Ectodermal cell (in vitro differentiated cells): Measurements from ENCODE around the gene CPLX1.

Experiments used
- H3K27ac ChIP-seq: 2 replicates; pipeline ENCODE4 v1.7.0; 2013; ENCODE audit warnings: mild to moderate bottlenecking, low read depth, low read length; ENCODE audit not compliant: insufficient read depth, poor library complexity, severe bottlenecking
- H3K27me3 ChIP-seq: 2 replicates; pipeline ENCODE4 v1.7.0; 2013; ENCODE audit warnings: mild to moderate bottlenecking, low read length; ENCODE audit not compliant: insufficient read depth, control insufficient read depth, poor library complexity, severe bottlenecking
- H3K36me3 ChIP-seq: one replicate; pipeline ENCODE4 v1.7.0; 2013; ENCODE audit warnings: low read length; ENCODE audit not compliant: control insufficient read depth, insufficient read depth
- H3K4me1 ChIP-seq: one replicate; pipeline ENCODE4 v1.7.0; 2013; ENCODE audit warnings: low read length; ENCODE audit not compliant: control insufficient read depth, insufficient read depth
- H3K4me3 ChIP-seq: 2 replicates; pipeline ENCODE4 v1.7.0; 2013; ENCODE audit warnings: low read depth, low read length, control low read depth; ENCODE audit not compliant: insufficient read depth
- H3K9me3 ChIP-seq: 2 replicates; pipeline ENCODE4 v1.7.0; 2013; ENCODE audit warnings: mild to moderate bottlenecking, low read length, moderate library complexity; ENCODE audit not compliant: control insufficient read depth
- WGBS, 2 experiments: methylation state at CpG; one replicate each; pipeline ENCODE4 v1.1.7; 2013; ENCODE audit warnings: missing lambda C conversion rate in 2 of 2; 5-methylcytosine and 5-hydroxymethylcytosine counted together

The CPLX1 gene

GRCh38 chr4:845233-845835 lies 19.4 kb upstream of the CPLX1 start:
- H3K27ac ChIP-seq: no peak overlapping the region
- no peak overlapping the region for H3K4me3 ChIP-seq
- peaks cover 9% of the 10 kb centered on the region for H3K4me1 ChIP-seq
- no peaks in the 10 kb centered on the region for H3K36me3 ChIP-seq
- WGBS, 2 experiments: 87% methylated on average over 9 of the region's 9 CpGs
- no peaks in the 10 kb centered on the region for H3K27me3 ChIP-seq
- no peaks in the 10 kb centered on the region for H3K9me3 ChIP-seq

GRCh38 chr4:844752-845232 lies 18.9 kb upstream of the CPLX1 start:
- WGBS, 2 experiments: 93 to 94% methylated on average over 10 of the region's 10 CpGs
- no peak overlapping the region for H3K4me3 ChIP-seq
- H3K27ac ChIP-seq: no peak overlapping the region
- H3K36me3 ChIP-seq: no peaks in the 10 kb centered on the region
- peaks cover 9% of the 10 kb centered on the region for H3K4me1 ChIP-seq
- H3K27me3 ChIP-seq: no peaks in the 10 kb centered on the region
- no peaks in the 10 kb centered on the region for H3K9me3 ChIP-seq

- Histone ChIP-seq H3K4me1 (peaks cover 1% of the 10 kb centered on the region), H3K27ac (no peak overlapping the region), H3K9me3 (peaks cover 7% of the 10 kb centered on the region), H3K27me3 (no peaks in the 10 kb centered on the region), H3K36me3 (no peaks in the 10 kb centered on the region), H3K4me3 (no peak overlapping the region)
- 93 to 94% methylated on average over 2 to 4 of the region's 4 CpGs for WGBS, 2 experiments
Measured at GRCh38 chr4:839675-840443, 13.9 kb upstream of the CPLX1 start.

- Histone ChIP-seq H3K27me3 (no peaks in the 10 kb centered on the region), H3K4me1 (no peaks in the 10 kb centered on the region), H3K4me3 (no peak overlapping the region), H3K36me3 (no peaks in the 10 kb centered on the region), H3K9me3 (peaks cover 7% of the 10 kb centered on the region), H3K27ac (no peak overlapping the region)
- 96 to 100% methylated on average over 1 of the region's 1 CpG for WGBS, 2 experiments
Measured at GRCh38 chr4:837772-838171, 11.8 kb upstream of the CPLX1 start.

- Histone ChIP-seq H3K36me3 (no peaks in the 10 kb centered on the region), H3K27me3 (no peaks in the 10 kb centered on the region), H3K4me3 (no peak overlapping the region), H3K27ac (no peak overlapping the region), H3K9me3 (peaks cover 7% of the 10 kb centered on the region), H3K4me1 (no peaks in the 10 kb centered on the region)
- WGBS, 2 experiments: 90 to 91% methylated on average over 22 of the region's 22 CpGs
Measured at GRCh38 chr4:836750-837301, 10.9 kb upstream of the CPLX1 start.

- no peaks in the 10 kb centered on the region for H3K27me3 ChIP-seq
- H3K27ac ChIP-seq: no peak overlapping the region
- no peaks in the 10 kb centered on the region for H3K4me1 ChIP-seq
- H3K36me3 ChIP-seq: no peaks in the 10 kb centered on the region
- WGBS, 2 experiments: 94 to 96% methylated on average over 32 of the region's 32 CpGs
- no peak overlapping the region for H3K4me3 ChIP-seq
- peaks cover 7% of the 10 kb centered on the region for H3K9me3 ChIP-seq
Measured at GRCh38 chr4:836003-836511, 10.1 kb upstream of the CPLX1 start.

- Histone ChIP-seq H3K4me1 (no peaks in the 10 kb centered on the region), H3K27ac (no peak overlapping the region), H3K4me3 (no peak overlapping the region), H3K36me3 (no peaks in the 10 kb centered on the region), H3K9me3 (peaks cover 7% of the 10 kb centered on the region), H3K27me3 (no peaks in the 10 kb centered on the region)
- WGBS, 2 experiments: 91% methylated on average over 46 of the region's 46 CpGs
Measured at GRCh38 chr4:835148-836002, 9.4 kb upstream of the CPLX1 start.

- peaks cover 7% of the 10 kb centered on the region for H3K9me3 ChIP-seq
- WGBS, 2 experiments: 91 to 92% methylated on average over 29 of the region's 29 CpGs
- no peak overlapping the region for H3K27ac ChIP-seq
- H3K4me3 ChIP-seq: no peak overlapping the region
- no peaks in the 10 kb centered on the region for H3K36me3 ChIP-seq
- H3K27me3 ChIP-seq: no peaks in the 10 kb centered on the region
- H3K4me1 ChIP-seq: no peaks in the 10 kb centered on the region
Measured at GRCh38 chr4:834368-835147, 8.6 kb upstream of the CPLX1 start.

GRCh38 chr4:833731-834367 lies 7.9 kb upstream of the CPLX1 start:
- no peaks in the 10 kb centered on the region for H3K36me3 ChIP-seq
- peaks cover 2% of the 10 kb centered on the region for H3K27me3 ChIP-seq
- H3K4me3 ChIP-seq: no peak overlapping the region
- no peaks in the 10 kb centered on the region for H3K4me1 ChIP-seq
- WGBS, 2 experiments: 93% methylated on average over 18 of the region's 18 CpGs
- peaks cover 6% of the 10 kb centered on the region for H3K9me3 ChIP-seq
- H3K27ac ChIP-seq: no peak overlapping the region
